ENCODE measurements around the gene TFDP1. TPM values are rescaled to one million over a fixed set of nuclear protein-coding genes. Genes with fewer than 3 reads are reported as not detected.

The TFDP1 gene
- total and polyA plus RNA-seq, 2 of the 4 experiments (the other 2 are of a cell fraction): 59.3 to 97.0 TPM

DNA sequence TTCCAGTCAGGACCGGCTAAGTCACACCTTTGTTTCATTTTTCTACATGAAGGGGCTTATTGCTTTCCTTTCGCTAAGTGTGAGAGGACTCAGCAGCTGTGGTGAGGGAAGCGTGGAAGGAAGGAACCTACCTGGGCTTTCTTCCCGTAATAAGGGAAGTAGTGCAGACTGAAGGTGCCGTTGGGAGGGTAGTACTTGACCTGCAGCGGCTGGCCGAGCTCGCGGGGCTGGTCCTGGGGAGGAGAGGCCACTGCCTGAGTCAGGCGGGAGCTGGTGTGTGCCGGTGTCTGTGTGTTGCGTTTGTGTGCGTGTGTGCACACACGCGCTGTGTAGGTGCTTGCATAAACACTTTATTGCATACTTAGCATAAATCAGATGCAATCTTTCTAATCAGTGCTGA, 65.7 kb downstream of the TFDP1 start:
- in situ Hi-C loops (cut with MboI; ENCODE audit: low sequenced_read_pairs): no loop called here

More for the DNA sequence above, 65.7 kb downstream of the TFDP1 start:
- no peak for ATAC-seq (ENCODE audit: low read depth)
- dilution Hi-C loops (cut with HindIII; ENCODE audit: low sequenced_read_pairs, unreplicated experiment) (no loop called here), intact Hi-C loops (cut with micrococcal nuclease) (no loop called here)
- Histone ChIP-seq H2BK15ac (ENCODE audit: low read depth, low read length) (no peak overlapping the region), H3K9ac (ENCODE audit: low read depth, low read length) (no peak overlapping the region), H2BK120ac (ENCODE audit: low read depth, low read length) (no peak overlapping the region), H2AFZ (replicated peaks; ENCODE audit: low read length, poor library complexity) (no peak overlapping the region), H2AK5ac (ENCODE audit: low read depth, low read length) (no peak overlapping the region), H3K36me3 (ENCODE audit: control insufficient read depth, insufficient read depth, low read length) (peaks cover 1% of the 10 kb centered on the region; the same call in 1 of the 2 replicates), H3K56ac (ENCODE audit: extremely low read depth, insufficient read depth, low read length) (no peak overlapping the region), H3K9me1 (ENCODE audit: insufficient read depth, low read length) (0 out of 2 replicates have a peak, but pooled peaks cover 4% of the 10 kb centered on the region), H3K9me3 (ENCODE audit: control insufficient read depth, insufficient read depth, low read length) (no peaks in the 10 kb centered on the region), H3K4me1 (ENCODE audit: control insufficient read depth, insufficient read depth, low read length) (peaks cover 2% of the 10 kb centered on the region; the same call in 1 of the 2 replicates), H3K14ac (replicated peaks; ENCODE audit: low read depth, low read length) (no peak overlapping the region), H4K8ac (ENCODE audit: low read depth in 2 of 2, low read length in 2 of 2) (no peak overlapping the region), H4K91ac (ENCODE audit: insufficient read depth, low read depth, low read length) (no peak overlapping the region), H3K23ac (ENCODE audit: low read depth, low read length) (no peak overlapping the region), H2BK20ac (ENCODE audit: low read depth, low read length) (no peak overlapping the region), H4K20me1 (ENCODE audit: insufficient read depth, low read length) (no peaks in the 10 kb centered on the region; the same call in 1 of the 2 replicates), H4K5ac (ENCODE audit: low read depth, low read length) (no peak overlapping the region), H3K79me1 (ENCODE audit: low read depth in 1 of 2, low read length in 2 of 2) (no peaks in the 10 kb centered on the region), H3K18ac (ENCODE audit: low read depth, low read length) (no peak overlapping the region), H2BK5ac (ENCODE audit: low read depth, low read length, poor library complexity, severe bottlenecking) (no peak overlapping the region), H3K27ac (ENCODE audit: insufficient read depth, low read length) (no peak overlapping the region), H3K4ac (ENCODE audit: low read depth, low read length) (no peak overlapping the region), H3K4me3 (ENCODE audit: insufficient read depth, low read depth, low read length) (no peak overlapping the region), H3K27me3 (ENCODE audit: control insufficient read depth, insufficient read depth, low read length) (no peaks in the 10 kb centered on the region), H2AK9ac (replicated peaks; ENCODE audit: low read depth, low read length, poor library complexity) (no peak overlapping the region), H3K4me2 (ENCODE audit: low read depth, low read length) (no peak overlapping the region)
- DNase-seq: no peak
- 85% methylated on average over 6 of the region's 15 CpGs; no CpG with 5 or more reads in 1 of the 2 experiments for WGBS, 2 experiments (ENCODE audit: extremely low coverage in 2 of 2, insufficient read length in 1 of 2)
- BruUV-seq (replicated peaks): no TSS peak
- ChIA-PET CTCF (no interaction called here), POLR2A (ENCODE audit: unreplicated experiment) (no interaction called here)
- no peak for TF ChIP-seq RAD21 (IDR thresholded peaks at IDR 0.05; ENCODE audit: low read length)
- TF ChIP-seq RFX5 (IDR thresholded peaks at IDR 0.05; ENCODE audit: low read depth, low read length): no peak
- no peak for TF ChIP-seq POLR2A (IDR thresholded peaks at IDR 0.05; ENCODE audit: low read depth, low read length)
- TF ChIP-seq FOS (IDR thresholded peaks at IDR 0.05; ENCODE audit: low read depth, low read length): no peak
- TF ChIP-seq CEBPB (IDR thresholded peaks at IDR 0.05; ENCODE audit: low read depth, low read length): no peak
- no peak for TF ChIP-seq RCOR1 (IDR thresholded peaks at IDR 0.05; ENCODE audit: insufficient replicate concordance, low read length)
- TF ChIP-seq MAFK (IDR thresholded peaks at IDR 0.05; ENCODE audit: low read depth, low read length): no peak
- TF ChIP-seq, protein P1, sequence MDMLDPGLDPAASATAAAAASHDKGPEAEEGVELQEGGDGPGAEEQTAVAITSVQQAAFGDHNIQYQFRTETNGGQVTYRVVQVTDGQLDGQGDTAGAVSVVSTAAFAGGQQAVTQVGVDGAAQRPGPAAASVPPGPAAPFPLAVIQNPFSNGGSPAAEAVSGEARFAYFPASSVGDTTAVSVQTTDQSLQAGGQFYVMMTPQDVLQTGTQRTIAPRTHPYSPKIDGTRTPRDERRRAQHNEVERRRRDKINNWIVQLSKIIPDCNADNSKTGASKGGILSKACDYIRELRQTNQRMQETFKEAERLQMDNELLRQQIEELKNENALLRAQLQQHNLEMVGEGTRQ (IDR thresholded peaks at IDR 0.05; ENCODE audit: low read depth, low read length): no peak
- no peak for TF ChIP-seq NFE2L2 (IDR thresholded peaks at IDR 0.05; ENCODE audit: low read depth, low read length)
- TF ChIP-seq, protein P2, sequence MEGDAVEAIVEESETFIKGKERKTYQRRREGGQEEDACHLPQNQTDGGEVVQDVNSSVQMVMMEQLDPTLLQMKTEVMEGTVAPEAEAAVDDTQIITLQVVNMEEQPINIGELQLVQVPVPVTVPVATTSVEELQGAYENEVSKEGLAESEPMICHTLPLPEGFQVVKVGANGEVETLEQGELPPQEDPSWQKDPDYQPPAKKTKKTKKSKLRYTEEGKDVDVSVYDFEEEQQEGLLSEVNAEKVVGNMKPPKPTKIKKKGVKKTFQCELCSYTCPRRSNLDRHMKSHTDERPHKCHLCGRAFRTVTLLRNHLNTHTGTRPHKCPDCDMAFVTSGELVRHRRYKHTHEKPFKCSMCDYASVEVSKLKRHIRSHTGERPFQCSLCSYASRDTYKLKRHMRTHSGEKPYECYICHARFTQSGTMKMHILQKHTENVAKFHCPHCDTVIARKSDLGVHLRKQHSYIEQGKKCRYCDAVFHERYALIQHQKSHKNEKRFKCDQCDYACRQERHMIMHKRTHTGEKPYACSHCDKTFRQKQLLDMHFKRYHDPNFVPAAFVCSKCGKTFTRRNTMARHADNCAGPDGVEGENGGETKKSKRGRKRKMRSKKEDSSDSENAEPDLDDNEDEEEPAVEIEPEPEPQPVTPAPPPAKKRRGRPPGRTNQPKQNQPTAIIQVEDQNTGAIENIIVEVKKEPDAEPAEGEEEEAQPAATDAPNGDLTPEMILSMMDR (conservative IDR thresholded peaks at IDR 0.05; ENCODE audit: low read depth, low read length): no peak
- TF ChIP-seq BHLHE40 (IDR thresholded peaks at IDR 0.05; ENCODE audit: low read depth, low read length): no peak
- no peak for TF ChIP-seq CHD1 (IDR thresholded peaks at IDR 0.05; ENCODE audit: low read depth, low read length)
- no peak for TF ChIP-seq MXI1 (IDR thresholded peaks at IDR 0.05; ENCODE audit: borderline replicate concordance, low read depth, low read length)
- no peak for TF ChIP-seq MAZ (IDR thresholded peaks at IDR 0.05; ENCODE audit: borderline replicate concordance, low read depth, low read length)
- TF ChIP-seq SMC3 (IDR thresholded peaks at IDR 0.05; ENCODE audit: low read depth, low read length): no peak
- TF ChIP-seq, protein P3, sequence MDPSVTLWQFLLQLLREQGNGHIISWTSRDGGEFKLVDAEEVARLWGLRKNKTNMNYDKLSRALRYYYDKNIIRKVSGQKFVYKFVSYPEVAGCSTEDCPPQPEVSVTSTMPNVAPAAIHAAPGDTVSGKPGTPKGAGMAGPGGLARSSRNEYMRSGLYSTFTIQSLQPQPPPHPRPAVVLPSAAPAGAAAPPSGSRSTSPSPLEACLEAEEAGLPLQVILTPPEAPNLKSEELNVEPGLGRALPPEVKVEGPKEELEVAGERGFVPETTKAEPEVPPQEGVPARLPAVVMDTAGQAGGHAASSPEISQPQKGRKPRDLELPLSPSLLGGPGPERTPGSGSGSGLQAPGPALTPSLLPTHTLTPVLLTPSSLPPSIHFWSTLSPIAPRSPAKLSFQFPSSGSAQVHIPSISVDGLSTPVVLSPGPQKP (IDR thresholded peaks at IDR 0.05; ENCODE audit: borderline replicate concordance, low read depth, low read length): no peak
